ENCODE measurements around the gene AKAP9. TPM values are rescaled to one million over a fixed set of nuclear protein-coding genes. Genes with fewer than 3 reads are reported as not detected.

The AKAP9 gene
- polyA plus RNA-seq, 1 experiment, result 24.3 TPM

GRCh38 chr7:92158660-92159575, 218.3 kb downstream of the AKAP9 start:
- H3K9me3 ChIP-seq (ENCODE audit: control insufficient read depth, insufficient read depth, low read length), result no peaks in the 10 kb centered on the region
- CTCF ChIA-PET, result interaction anchor here (0.6 to 6.0 kb wide), 3 partner anchors 21 to 276 kb away, joined by 4 to 41 read pairs (median 4); partner anchors contain the start of gene LRRD1
- TF ChIP-seq CTCF (IDR thresholded peaks at IDR 0.05; ENCODE audit: low read depth, low read length), result no peak
- H3K4me3 ChIP-seq (ENCODE audit: low read depth, low read length), result no peak overlapping the region
- no peak overlapping the region for H3K27ac ChIP-seq (ENCODE audit: low read depth, low read length)
- POLR2A ChIA-PET, result no interaction called here
- no peaks in the 10 kb centered on the region for H3K27me3 ChIP-seq (ENCODE audit: control insufficient read depth, insufficient read depth, low read length)
- peak; percentile 64 for DNase-seq (ENCODE audit: low read depth, low spot score)

Other genes starting within 250 kb of the AKAP9 start
- gene MTERF1, start 60.2 kb upstream of the AKAP9 start, polyA plus RNA-seq (2011; rRNA removed), result 11.1 and 18.3 TPM in 2 replicates
- gene CYP51A1, start 193.6 kb downstream of the AKAP9 start, polyA plus RNA-seq (2011; rRNA removed), result 9.1 and 12.3 TPM in 2 replicates
- not detected in 2 replicates for gene LRRD1, start 238.3 kb downstream of the AKAP9 start, polyA plus RNA-seq (2011; rRNA removed)

All from AG04450 (cell line).